ENCODE measurements around the gene HVCN1. TPM values are rescaled to one million over a fixed set of nuclear protein-coding genes. Genes with fewer than 3 reads are reported as not detected.

HVCN1 gene
- polyA plus RNA-seq, 2 of the 4 experiments (the other 2 are of a cell fraction): 0.34 to 1.1 TPM

- FAIRE-seq (no peak), DNase-seq (ENCODE audit: low read depth in 1 of 2, low spot score in 1 of 2) (no peak), ATAC-seq (no peak)
- ChIA-PET POLR2A (no interaction called here), CTCF (no interaction called here)
- TF ChIP-seq ZSCAN20 (CRISPR knock-in tag; IDR thresholded peaks at IDR 0.05): no peak
- TF ChIP-seq RAD21 (conservative IDR thresholded peaks at IDR 0.05 in 1 of 2, IDR thresholded peaks at IDR 0.05 in 1 of 2): no peak
- TF ChIP-seq NFE2L2 (conservative IDR thresholded peaks at IDR 0.05; ENCODE audit: low read length): no peak
- TF ChIP-seq HOXB5 (CRISPR knock-in tag; IDR thresholded peaks at IDR 0.05): no peak
- no peak for TF ChIP-seq ATOH8 (CRISPR knock-in tag; IDR thresholded peaks at IDR 0.05; ENCODE audit: low read depth)
- TF ChIP-seq TFCP2L1 (CRISPR knock-in tag; IDR thresholded peaks at IDR 0.05): no peak
- TF ChIP-seq HES2 (IDR thresholded peaks at IDR 0.05): no peak
- TF ChIP-seq, protein P1, sequence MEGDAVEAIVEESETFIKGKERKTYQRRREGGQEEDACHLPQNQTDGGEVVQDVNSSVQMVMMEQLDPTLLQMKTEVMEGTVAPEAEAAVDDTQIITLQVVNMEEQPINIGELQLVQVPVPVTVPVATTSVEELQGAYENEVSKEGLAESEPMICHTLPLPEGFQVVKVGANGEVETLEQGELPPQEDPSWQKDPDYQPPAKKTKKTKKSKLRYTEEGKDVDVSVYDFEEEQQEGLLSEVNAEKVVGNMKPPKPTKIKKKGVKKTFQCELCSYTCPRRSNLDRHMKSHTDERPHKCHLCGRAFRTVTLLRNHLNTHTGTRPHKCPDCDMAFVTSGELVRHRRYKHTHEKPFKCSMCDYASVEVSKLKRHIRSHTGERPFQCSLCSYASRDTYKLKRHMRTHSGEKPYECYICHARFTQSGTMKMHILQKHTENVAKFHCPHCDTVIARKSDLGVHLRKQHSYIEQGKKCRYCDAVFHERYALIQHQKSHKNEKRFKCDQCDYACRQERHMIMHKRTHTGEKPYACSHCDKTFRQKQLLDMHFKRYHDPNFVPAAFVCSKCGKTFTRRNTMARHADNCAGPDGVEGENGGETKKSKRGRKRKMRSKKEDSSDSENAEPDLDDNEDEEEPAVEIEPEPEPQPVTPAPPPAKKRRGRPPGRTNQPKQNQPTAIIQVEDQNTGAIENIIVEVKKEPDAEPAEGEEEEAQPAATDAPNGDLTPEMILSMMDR (IDR thresholded peaks at IDR 0.05): no peak
- no peak for TF ChIP-seq SREBF2 (IDR thresholded peaks at IDR 0.05)
- TF ChIP-seq CEBPB (IDR thresholded peaks at IDR 0.05): no peak
- TF ChIP-seq FOXS1 (CRISPR knock-in tag; IDR thresholded peaks at IDR 0.05): no peak
- TF ChIP-seq FOSL2 (IDR thresholded peaks at IDR 0.05): no peak
- TF ChIP-seq FOSL2 (CRISPR knock-in tag; IDR thresholded peaks at IDR 0.05): no peak
- TF ChIP-seq ZC3H11A (IDR thresholded peaks at IDR 0.05): no peak
- no peak for TF ChIP-seq CHD4 (IDR thresholded peaks at IDR 0.05; ENCODE audit: borderline replicate concordance)
- TF ChIP-seq GATA3 (IDR thresholded peaks at IDR 0.05; ENCODE audit: borderline replicate concordance): no peak
- TF ChIP-seq BHLHE40 (IDR thresholded peaks at IDR 0.05; ENCODE audit: low read depth, low read length): no peak
- TF ChIP-seq HOXB13 (CRISPR knock-in tag; IDR thresholded peaks at IDR 0.05; ENCODE audit: low read depth): no peak
- no peak for TF ChIP-seq KDM5A (IDR thresholded peaks at IDR 0.05)
- no peak for TF ChIP-seq ESRRA (IDR thresholded peaks at IDR 0.05; ENCODE audit: borderline replicate concordance, low read length)
- no peak for TF ChIP-seq JUNB (IDR thresholded peaks at IDR 0.05)
- Histone ChIP-seq H3K4me3 (no peak overlapping the region), H3K4me1 (peaks cover 8% of the 10 kb centered on the region; the same call in 1 of the 3 replicates), H3K9me3 (no peaks in the 10 kb centered on the region), H3K27ac (no peak overlapping the region), H3K4me2 (no peak overlapping the region)
Observed at GRCh38 chr12:110635055-110635454, 53.9 kb downstream of the HVCN1 start.

DNA sequence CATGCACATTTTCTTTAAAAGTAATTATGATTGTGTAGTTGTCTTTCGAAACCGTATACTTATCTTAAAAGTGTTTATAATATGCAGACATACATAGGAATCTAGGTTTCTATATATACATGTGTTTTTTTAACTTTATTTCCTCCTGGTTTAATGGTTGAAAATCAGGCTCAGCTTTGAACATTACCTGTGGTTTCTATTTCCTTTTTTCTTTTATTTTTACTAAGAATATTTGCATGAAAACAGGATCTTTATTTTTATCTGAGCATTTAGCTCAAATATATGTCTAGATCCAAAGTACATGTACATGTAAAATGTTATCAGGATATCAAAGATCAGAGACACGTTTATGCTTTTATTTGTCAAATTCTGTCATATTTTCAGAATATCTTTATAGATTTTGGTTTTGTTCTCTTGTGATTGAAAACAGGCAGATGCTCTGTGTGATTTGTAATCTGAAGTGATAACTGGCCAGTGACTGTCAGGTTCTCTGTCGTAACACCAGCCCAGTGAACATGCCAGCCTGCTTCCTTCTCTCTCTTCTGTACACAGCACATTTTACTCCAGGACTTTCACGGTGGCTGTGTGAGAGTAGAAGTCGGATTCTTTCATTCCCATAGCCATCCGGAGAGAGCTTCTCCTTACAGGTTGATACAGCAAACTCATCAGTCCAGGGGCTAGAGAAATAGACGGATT lies 61.3 kb downstream of the HVCN1 start:
- ChIA-PET POLR2A (no interaction called here), CTCF (interaction anchor here (0.7 to 1.1 kb wide), 2 partner anchors 178 to 1855 kb away, joined by 3 read pairs; no protein-coding TSS in a partner anchor)
- WGBS (ENCODE audit: missing lambda C conversion rate): 81% methylated on average over 8 of the region's 8 CpGs
- FAIRE-seq (no peak), ATAC-seq (no peak), DNase-seq (ENCODE audit: low read depth in 1 of 2, low spot score in 1 of 2) (no peak)
- Histone ChIP-seq H3K27ac (no peak overlapping the region), H3K4me1 (no peaks in the 10 kb centered on the region), H3K9me3 (no peaks in the 10 kb centered on the region), H3K4me2 (no peak overlapping the region), H3K4me3 (no peak overlapping the region)
- no peak for TF ChIP-seq HOXB5 (CRISPR knock-in tag; IDR thresholded peaks at IDR 0.05)
- no peak for TF ChIP-seq REST (IDR thresholded peaks at IDR 0.05)
- no peak for TF ChIP-seq HOXB13 (CRISPR knock-in tag; IDR thresholded peaks at IDR 0.05; ENCODE audit: low read depth)
- TF ChIP-seq, protein P2, sequence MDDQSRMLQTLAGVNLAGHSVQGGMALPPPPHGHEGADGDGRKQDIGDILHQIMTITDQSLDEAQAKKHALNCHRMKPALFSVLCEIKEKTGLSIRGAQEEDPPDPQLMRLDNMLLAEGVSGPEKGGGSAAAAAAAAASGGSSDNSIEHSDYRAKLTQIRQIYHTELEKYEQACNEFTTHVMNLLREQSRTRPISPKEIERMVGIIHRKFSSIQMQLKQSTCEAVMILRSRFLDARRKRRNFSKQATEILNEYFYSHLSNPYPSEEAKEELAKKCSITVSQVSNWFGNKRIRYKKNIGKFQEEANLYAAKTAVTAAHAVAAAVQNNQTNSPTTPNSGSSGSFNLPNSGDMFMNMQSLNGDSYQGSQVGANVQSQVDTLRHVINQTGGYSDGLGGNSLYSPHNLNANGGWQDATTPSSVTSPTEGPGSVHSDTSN (IDR thresholded peaks at IDR 0.05): no peak
- TF ChIP-seq HEYL (CRISPR knock-in tag; IDR thresholded peaks at IDR 0.05): no peak
- no peak for TF ChIP-seq MYC (IDR thresholded peaks at IDR 0.05; ENCODE audit: borderline replicate concordance, low read length)
- TF ChIP-seq EP300 (IDR thresholded peaks at IDR 0.05): no peak
- TF ChIP-seq POLR2A (IDR thresholded peaks at IDR 0.05; ENCODE audit: low read length): no peak
- TF ChIP-seq ZFP36 (IDR thresholded peaks at IDR 0.05; ENCODE audit: borderline replicate concordance, partially characterized antibody): no peak
- no peak for TF ChIP-seq MAZ (IDR thresholded peaks at IDR 0.05; ENCODE audit: borderline replicate concordance, low read depth, low read length)
- TF ChIP-seq JUN (IDR thresholded peaks at IDR 0.05): no peak
- TF ChIP-seq, protein P3, sequence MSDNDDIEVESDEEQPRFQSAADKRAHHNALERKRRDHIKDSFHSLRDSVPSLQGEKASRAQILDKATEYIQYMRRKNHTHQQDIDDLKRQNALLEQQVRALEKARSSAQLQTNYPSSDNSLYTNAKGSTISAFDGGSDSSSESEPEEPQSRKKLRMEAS (IDR thresholded peaks at IDR 0.05): no peak
- no peak for TF ChIP-seq RFX5 (IDR thresholded peaks at IDR 0.05)
- no peak for TF ChIP-seq FOXS1 (CRISPR knock-in tag; IDR thresholded peaks at IDR 0.05)
- TF ChIP-seq NFE2L2 (conservative IDR thresholded peaks at IDR 0.05; ENCODE audit: low read length): no peak
- TF ChIP-seq EHF (CRISPR knock-in tag; IDR thresholded peaks at IDR 0.05): no peak
